H9 (cell line): ENCODE results near the gene SPHK1. TPM values are rescaled to one million over a fixed set of nuclear protein-coding genes. Genes with fewer than 3 reads are reported as not detected.

ENCODE experiments used
- DNase-seq: peaks from one replicate; pipeline ENCODE4 v3.0.0-alpha.2; 2017
- H2AFZ ChIP-seq: one replicate; pipeline ENCODE4 v1.6.1; 2013; ENCODE audit warnings: mild to moderate bottlenecking, low read length, control low read depth, moderate library complexity
- H2AK5ac ChIP-seq: 2 replicates; pipeline ENCODE4 v1.6.1; 2013; ENCODE audit warnings: low read length, control low read depth, mixed read lengths; ENCODE audit not compliant: insufficient read length
- H2BK120ac ChIP-seq: one replicate; pipeline ENCODE4 v1.6.1; 2013; ENCODE audit warnings: low read depth, mild to moderate bottlenecking, low read length, control low read depth, inconsistent platforms; ENCODE audit not compliant: poor library complexity, severe bottlenecking
- H2BK12ac ChIP-seq: 2 replicates; pipeline ENCODE4 v1.6.1; 2013; ENCODE audit warnings: low read length, control low read depth, mixed read lengths, low read depth; ENCODE audit not compliant: insufficient read length
- H2BK15ac ChIP-seq: 2 replicates; pipeline ENCODE4 v1.6.1; 2013; ENCODE audit warnings: low read depth, low read length, control low read depth
- H2BK20ac ChIP-seq: one replicate; pipeline ENCODE4 v1.6.1; 2013; ENCODE audit warnings: low read depth, mild to moderate bottlenecking, low read length, control low read depth, inconsistent platforms; ENCODE audit not compliant: poor library complexity, severe bottlenecking
- H2BK5ac ChIP-seq: 2 replicates; pipeline ENCODE4 v1.6.1; 2013; ENCODE audit warnings: low read length, control low read depth, mixed read lengths; ENCODE audit not compliant: insufficient read length
- H3K14ac ChIP-seq: 2 replicates; pipeline ENCODE4 v1.6.1; 2013; ENCODE audit warnings: low read length, control low read depth; ENCODE audit not compliant: insufficient read depth
- H3K18ac ChIP-seq: 2 replicates; pipeline ENCODE4 v1.6.1; 2013; ENCODE audit warnings: low read depth, mild to moderate bottlenecking, mixed read lengths, low read length, control low read depth; ENCODE audit not compliant: insufficient read length
- H3K23ac ChIP-seq: 2 replicates; pipeline ENCODE4 v1.6.1; 2013; ENCODE audit warnings: low read length, control low read depth, mixed read lengths, low read depth; ENCODE audit not compliant: insufficient read length
- H3K23me2 ChIP-seq: 2 replicates; pipeline ENCODE4 v1.6.1; 2013; ENCODE audit warnings: low read depth, mild to moderate bottlenecking, mixed read lengths, low read length, control low read depth; ENCODE audit not compliant: insufficient read length, poor library complexity, severe bottlenecking
- H3K27ac ChIP-seq: 2 replicates; pipeline ENCODE4 v1.5.1; 2013; ENCODE audit warnings: low read length, control low read depth, mixed read lengths, low read depth; ENCODE audit not compliant: insufficient read length
- H3K27me3 ChIP-seq: 2 replicates; pipeline ENCODE4 v1.6.1; 2013; ENCODE audit warnings: low read length, control low read depth, inconsistent platforms; ENCODE audit not compliant: insufficient read depth
- H3K4ac ChIP-seq: 2 replicates; pipeline ENCODE4 v1.6.1; 2013; ENCODE audit warnings: low read depth, mild to moderate bottlenecking, control low read depth, inconsistent platforms, low read length, moderate library complexity
- H3K4me1 ChIP-seq: 2 replicates; pipeline ENCODE4 v1.6.1; 2013; ENCODE audit warnings: low read length, control low read depth, inconsistent platforms; ENCODE audit not compliant: insufficient read depth
- H3K4me2 ChIP-seq: 2 replicates; pipeline ENCODE4 v1.6.1; 2013; ENCODE audit warnings: low read length, control low read depth, mixed read lengths; ENCODE audit not compliant: insufficient read length, insufficient read depth
- H3K56ac ChIP-seq: 2 replicates; pipeline ENCODE4 v1.6.1; 2013; ENCODE audit warnings: low read depth, mild to moderate bottlenecking, mixed read lengths, low read length, control low read depth; ENCODE audit not compliant: insufficient read length
- H3K79me1 ChIP-seq: 2 replicates; pipeline ENCODE4 v1.6.1; 2013; ENCODE audit warnings: low read depth, mild to moderate bottlenecking, moderate library complexity, low read length, control low read depth, inconsistent platforms; ENCODE audit not compliant: insufficient read depth, poor library complexity, severe bottlenecking
- H3K79me2 ChIP-seq: 2 replicates; pipeline ENCODE4 v1.6.1; 2013; ENCODE audit warnings: low read length, control low read depth, inconsistent platforms; ENCODE audit not compliant: insufficient read depth
- H3K9ac ChIP-seq: 2 replicates; pipeline ENCODE4 v1.6.1; 2013; ENCODE audit warnings: low read length, control low read depth, mixed read lengths; ENCODE audit not compliant: insufficient read length; ENCODE audit errors: extremely low read depth
- H3K9me3 ChIP-seq: one replicate; pipeline ENCODE4 v1.6.1; 2013; ENCODE audit warnings: low read depth, low read length, inconsistent platforms; ENCODE audit not compliant: control insufficient read depth
- H3T11ph ChIP-seq: one replicate; pipeline ENCODE4 v1.6.1; 2013; ENCODE audit warnings: mild to moderate bottlenecking, low read length, control low read depth, inconsistent platforms
- H4K20me1 ChIP-seq: one replicate; pipeline ENCODE4 v1.6.1; 2013; ENCODE audit not compliant: control insufficient read depth, insufficient read length, insufficient read depth
- H4K5ac ChIP-seq: 2 replicates; pipeline ENCODE4 v1.6.1; 2013; ENCODE audit warnings: low read depth, mild to moderate bottlenecking, mixed read lengths, low read length, control low read depth; ENCODE audit not compliant: insufficient read length
- H4K8ac ChIP-seq: replicated peaks from 2 replicates; pipeline ENCODE4 v1.6.1; 2013; ENCODE audit warnings: low read length, control low read depth, mixed read lengths, low read depth; ENCODE audit not compliant: insufficient read length
- H4K91ac ChIP-seq: 2 replicates; pipeline ENCODE4 v1.6.1; 2013; ENCODE audit warnings: low read depth, mild to moderate bottlenecking, moderate library complexity, mixed read lengths, low read length, control low read depth; ENCODE audit not compliant: insufficient read length
- H3K27ac Mint-ChIP-seq, 3 experiments: 2 replicates in 2 of 3; 3 replicates in 1 of 3; pipeline ENCODE4 v1.8.0; 2020 to 2021; ENCODE audit warnings: mixed read lengths in 3 of 3, mild to moderate bottlenecking in 1 of 3, moderate library complexity in 1 of 3
- H3K27me3 Mint-ChIP-seq: 2 replicates; pipeline ENCODE4 v1.8.0; 2021; ENCODE audit warnings: low read depth, mild to moderate bottlenecking, moderate library complexity, mixed read lengths
- H3K36me3 Mint-ChIP-seq, 3 experiments: 2 replicates in 2 of 3; 3 replicates in 1 of 3; pipeline ENCODE4 v1.8.0; 2020 to 2021; ENCODE audit warnings: low read depth in 3 of 3, mixed read lengths in 3 of 3; ENCODE audit not compliant: insufficient read depth in 1 of 3
- H3K4me1 Mint-ChIP-seq, 2 experiments: 2 replicates each; pipeline ENCODE4 v1.8.0; 2020; ENCODE audit warnings: mixed read lengths in 2 of 2
- H3K4me3 Mint-ChIP-seq, 2 experiments: 2 replicates in 1 of 2; 3 replicates in 1 of 2; pipeline ENCODE4 v1.8.0; 2020 to 2021; ENCODE audit warnings: mild to moderate bottlenecking in 2 of 2, mixed read lengths in 2 of 2, moderate library complexity in 1 of 2
- H3K9me3 Mint-ChIP-seq, 2 experiments: 2 replicates in 1 of 2; 3 replicates in 1 of 2; pipeline ENCODE4 v1.8.0; 2020; ENCODE audit warnings: mild to moderate bottlenecking in 2 of 2, mixed read lengths in 2 of 2, moderate library complexity in 1 of 2
- CTCF ChIP-seq: fragments of 200-600 bp; sonication (generic); conservative IDR thresholded peaks from 3 replicates; pipeline ENCODE4 v1.8.0; 2021; ENCODE audit warnings: antibody characterized with exemption, mild to moderate bottlenecking
- WGBS: extraction: QIAGEN DNeasy Blood & Tissue Kit; methylation state at CpG from one replicate; pipeline ENCODE4 v1.1.7; 2013; ENCODE audit warnings: missing lambda C conversion rate, low lambda C conversion rate, mixed read lengths; ENCODE audit not compliant: insufficient read length; ENCODE audit errors: extremely low coverage; 5-methylcytosine and 5-hydroxymethylcytosine counted together
- total RNA-seq: library from RNA; stranded (reverse); gene quantifications from 2 replicates; pipeline ENCODE4 v1.2.1, GENCODE V29; 2021

The SPHK1 gene
- total RNA-seq, 1 experiment from 2014 or later = 1.4 TPM

DNA sequence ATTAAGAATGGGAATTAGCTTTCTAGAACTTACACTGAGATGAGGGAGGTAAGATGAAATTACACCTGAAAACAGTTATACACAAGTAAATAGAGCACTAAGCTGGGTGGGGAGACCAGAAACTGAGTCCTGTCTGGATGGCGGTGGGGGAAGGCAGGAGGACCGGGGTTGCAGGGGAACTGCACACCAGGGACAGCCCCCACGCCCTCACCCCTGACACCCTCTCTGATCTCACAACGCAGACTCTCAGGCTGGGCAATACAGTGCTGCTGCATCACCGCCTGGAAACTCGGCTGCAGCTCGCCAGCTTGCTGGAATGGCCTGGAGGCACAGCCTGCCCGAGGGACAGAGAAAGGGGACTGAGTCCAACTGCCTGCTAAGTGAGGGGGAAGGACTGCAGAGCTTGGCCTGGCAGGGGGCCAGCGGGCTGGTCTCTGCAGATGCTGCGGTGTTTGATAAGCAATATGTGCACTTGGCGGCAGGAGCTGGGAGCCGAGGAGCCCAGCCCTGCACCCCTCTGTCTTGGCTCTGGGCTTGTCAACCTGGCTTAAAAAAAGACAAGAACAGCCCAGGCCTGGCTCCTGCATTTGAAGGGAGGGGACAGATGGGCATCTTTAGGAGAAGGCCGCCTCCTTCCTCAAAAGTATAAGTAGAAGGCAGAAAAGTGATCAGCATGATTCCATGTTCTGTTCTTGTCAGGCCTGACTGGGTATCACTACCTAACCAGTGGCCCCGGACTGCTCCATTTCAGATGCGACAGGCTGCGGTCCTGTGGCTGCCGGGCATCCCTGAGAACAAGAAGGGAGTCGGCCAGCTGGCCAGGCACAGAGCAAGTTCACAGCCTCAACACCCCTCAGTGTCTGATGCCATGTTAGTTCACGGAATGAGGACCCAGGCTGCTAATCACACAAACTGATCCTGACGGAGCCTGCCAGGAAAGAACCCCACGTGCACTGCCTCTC is 30.2 kb downstream of the SPHK1 start:
- H2BK120ac ChIP-seq = no peak overlapping the region
- no peak overlapping the region for H2BK20ac ChIP-seq
- H4K8ac ChIP-seq = no peak overlapping the region
- TF ChIP-seq CTCF = no peak
- peak overlapping the region in 2 of 3 experiments; percentile 52 to 68; a peak in 2 of 7 replicates for H3K27ac Mint-ChIP-seq
- no peaks in the 10 kb centered on the region for H3K23me2 ChIP-seq
- H3K4me1 Mint-ChIP-seq = peaks cover 19 to 25% of the 10 kb centered on the region in 2 experiments
- H3K4ac ChIP-seq = no peak overlapping the region
- H3K18ac ChIP-seq = no peak overlapping the region
- H2BK15ac ChIP-seq = no peak overlapping the region
- no peak overlapping the region for H3K23ac ChIP-seq
- no peak overlapping the region for H4K91ac ChIP-seq
- H3K9me3 ChIP-seq = no peaks in the 10 kb centered on the region
- H4K5ac ChIP-seq = no peak overlapping the region
- no peak overlapping the region for H3K4me2 ChIP-seq
- H2BK12ac ChIP-seq = no peak overlapping the region
- DNase-seq = no peak
- no peak overlapping the region for H3K27ac ChIP-seq
- H2AK5ac ChIP-seq = no peak overlapping the region
- no peak overlapping the region for H3K14ac ChIP-seq
- no peak overlapping the region for H2AFZ ChIP-seq
- no peak overlapping the region for H3K9ac ChIP-seq
- no CpG with 5 or more reads among the region's 21 CpGs for WGBS
- peaks cover 4% of the 10 kb centered on the region for H3K4me1 ChIP-seq
- H2BK5ac ChIP-seq = no peak overlapping the region
- no peak overlapping the region for H3K56ac ChIP-seq
- H3K79me2 ChIP-seq = peaks cover 4% of the 10 kb centered on the region; the same call in 1 of the 2 replicates
- H3K27me3 Mint-ChIP-seq = no peaks in the 10 kb centered on the region
- no peak overlapping the region for H3K4me3 Mint-ChIP-seq
- H3K79me1 ChIP-seq = peaks cover 3% of the 10 kb centered on the region
- H3K36me3 Mint-ChIP-seq = peaks cover 4 to 16% (median 10%) of the 10 kb centered on the region in 3 experiments
- H3K9me3 Mint-ChIP-seq = no peaks in the 10 kb centered on the region
- H4K20me1 ChIP-seq = no peaks in the 10 kb centered on the region
- no peaks in the 10 kb centered on the region for H3K27me3 ChIP-seq
- H3T11ph ChIP-seq = no peak overlapping the region
